Stimulated activated CD4-positive, alpha-beta T cell treated with anti-CD3 and anti-CD28 coated beads, Interleukin-12 subunit alpha, Interleukin-12 subunit beta, amount 100 ng/mL, for 48 hours (primary cell): ENCODE measurements around the gene DLEC1.
"Not testable (repeated sequence)": the region's sequence is repeated elsewhere in the genome, so short reads cannot be mapped to it uniquely, and the experiment has no call there.

ENCODE experiments used
- DNase-seq, 3 donors: peaks; one replicate each; pipeline ENCODE4 v3.0.0-alpha.2; 2020; ENCODE audit warnings: low read depth in 2 of 3, low spot score in 1 of 3

The DLEC1 gene

DNA sequence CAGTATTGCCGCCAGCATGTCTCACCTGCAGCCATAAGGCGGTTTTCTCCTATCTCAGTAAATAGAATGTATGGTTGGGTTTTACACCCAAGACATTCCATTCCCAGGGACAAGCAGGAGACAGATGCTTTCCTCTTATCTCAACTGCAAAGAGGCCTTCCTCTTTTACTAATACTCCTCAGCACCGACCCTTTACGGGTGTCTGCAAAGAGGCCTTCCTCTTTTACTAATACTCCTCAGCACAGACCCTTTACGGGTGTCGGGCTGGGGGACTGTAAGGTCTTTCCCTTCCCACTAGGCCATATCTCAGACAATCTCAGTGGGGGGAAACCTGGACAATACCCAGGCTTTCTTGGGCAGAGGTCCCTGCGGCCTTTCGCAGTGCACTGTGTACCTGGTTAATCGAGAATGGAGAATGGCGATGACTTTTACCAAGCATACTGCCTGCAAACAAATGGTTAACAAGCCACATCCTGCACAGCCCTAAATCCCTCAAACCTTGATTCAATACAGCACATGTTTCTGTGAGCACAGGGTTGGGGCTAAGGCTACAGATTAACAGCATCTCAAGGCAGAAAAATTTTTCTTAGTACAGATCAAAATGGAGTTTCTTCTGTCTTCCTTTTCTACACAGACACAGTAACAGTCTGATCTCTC is 96.7 kb downstream of the DLEC1 start:
- DNase-seq: not testable (repeated sequence)

DNA sequence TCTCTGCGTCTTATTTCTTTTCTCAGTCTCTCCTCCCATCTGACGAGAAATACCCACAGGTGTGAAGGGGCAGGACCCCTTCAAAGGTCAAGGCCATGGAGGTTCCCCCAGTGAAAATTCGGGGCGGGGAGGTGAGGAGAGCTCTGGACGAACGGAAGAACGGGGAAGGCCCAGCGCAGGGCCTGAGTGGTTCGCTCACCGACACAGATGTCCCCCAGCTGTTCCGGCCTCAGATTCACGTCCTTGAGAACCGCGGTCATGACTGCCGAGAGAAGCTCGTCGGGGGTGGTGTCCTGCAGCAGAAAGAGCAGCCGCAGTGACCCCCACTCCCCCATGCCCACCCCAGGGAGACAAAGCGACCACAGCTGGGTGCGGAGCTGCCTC is 97.4 kb downstream of the DLEC1 start:
- no peak for DNase-seq

DNA sequence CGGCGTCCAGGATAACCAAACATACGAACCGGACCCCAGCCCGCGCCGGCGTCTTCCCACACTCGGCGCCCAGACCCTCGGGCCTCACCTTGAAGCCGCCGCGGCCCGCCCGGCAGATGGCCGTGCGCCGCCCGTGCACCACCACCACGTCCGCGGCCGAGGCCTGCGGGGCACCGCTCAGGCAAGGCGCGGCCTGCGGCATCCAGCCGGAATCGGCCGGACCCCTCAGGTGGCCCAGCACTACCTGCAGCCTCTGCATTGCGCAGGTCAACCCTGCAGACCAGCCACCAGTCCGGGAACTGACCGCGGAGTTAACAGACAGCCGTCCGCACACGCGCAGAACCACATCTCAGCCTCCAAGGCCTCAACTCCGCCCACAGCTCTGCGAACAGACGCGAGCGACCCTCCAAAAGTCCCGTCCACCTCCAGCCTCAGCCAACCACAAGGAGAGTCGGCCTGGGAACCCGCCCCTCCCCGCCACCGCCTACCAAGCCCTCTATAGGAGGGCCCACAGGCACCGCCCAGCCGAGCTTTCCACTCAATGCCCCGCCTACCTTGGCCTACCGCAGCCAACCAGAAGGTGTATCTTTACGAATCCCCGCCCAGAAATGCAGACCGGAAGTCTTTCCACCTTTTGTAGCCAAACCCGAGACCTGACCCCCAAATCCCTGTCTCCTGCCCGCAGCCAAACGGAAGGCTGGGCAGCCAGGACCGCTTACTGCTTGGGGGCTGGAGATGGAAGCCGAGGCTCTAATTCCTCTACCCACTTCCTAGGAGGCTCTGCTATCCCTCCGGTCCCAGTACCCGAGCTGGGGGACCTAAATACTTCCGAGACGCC is 98.0 kb downstream of the DLEC1 start, which contains the start of gene ACAA1:
Gene ACAA1 (minus strand): TSS at position 351 of the 838 bp plus-strand sequence. CDS start 92 bp downstream, at position 259.
- DNase-seq: peak; percentile 97 to 99 (median 97)

DNA sequence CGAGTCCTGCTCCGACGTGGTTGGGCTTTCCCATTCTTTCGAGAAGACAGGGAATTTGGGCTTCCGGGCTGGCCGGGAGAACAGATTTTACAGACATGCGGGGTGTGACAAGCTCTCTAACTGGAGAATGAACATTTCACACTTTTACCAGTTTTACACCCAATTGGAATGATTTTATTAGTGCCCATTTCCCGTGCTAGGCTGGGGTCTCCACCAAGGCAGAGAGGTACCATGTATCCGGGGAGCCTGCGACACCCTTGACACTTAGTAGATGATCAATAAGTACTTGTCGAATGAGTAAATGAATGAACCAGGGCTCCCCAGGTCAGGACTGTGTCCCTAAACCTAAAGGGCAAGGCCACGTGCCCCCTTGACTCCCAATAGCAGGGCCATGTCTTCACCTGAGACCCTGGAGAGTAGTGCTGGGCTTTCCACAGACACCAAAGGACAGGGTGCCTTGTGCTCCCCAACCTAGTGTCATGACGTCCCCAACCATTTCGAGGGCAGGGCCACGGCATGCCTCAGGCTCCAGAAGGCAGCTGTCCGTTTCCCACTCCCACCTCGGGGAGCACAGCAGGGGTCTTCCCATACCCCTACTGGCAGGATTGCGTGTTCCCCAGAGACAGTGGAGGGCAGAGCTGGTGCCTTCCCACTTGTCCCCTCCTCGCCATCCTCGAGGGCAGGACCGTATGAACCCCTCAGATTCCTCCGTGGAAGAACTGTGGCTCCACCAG is 98.8 kb downstream of the DLEC1 start:
- peak in 1 of 3 donors; percentile 43 for DNase-seq

DNA sequence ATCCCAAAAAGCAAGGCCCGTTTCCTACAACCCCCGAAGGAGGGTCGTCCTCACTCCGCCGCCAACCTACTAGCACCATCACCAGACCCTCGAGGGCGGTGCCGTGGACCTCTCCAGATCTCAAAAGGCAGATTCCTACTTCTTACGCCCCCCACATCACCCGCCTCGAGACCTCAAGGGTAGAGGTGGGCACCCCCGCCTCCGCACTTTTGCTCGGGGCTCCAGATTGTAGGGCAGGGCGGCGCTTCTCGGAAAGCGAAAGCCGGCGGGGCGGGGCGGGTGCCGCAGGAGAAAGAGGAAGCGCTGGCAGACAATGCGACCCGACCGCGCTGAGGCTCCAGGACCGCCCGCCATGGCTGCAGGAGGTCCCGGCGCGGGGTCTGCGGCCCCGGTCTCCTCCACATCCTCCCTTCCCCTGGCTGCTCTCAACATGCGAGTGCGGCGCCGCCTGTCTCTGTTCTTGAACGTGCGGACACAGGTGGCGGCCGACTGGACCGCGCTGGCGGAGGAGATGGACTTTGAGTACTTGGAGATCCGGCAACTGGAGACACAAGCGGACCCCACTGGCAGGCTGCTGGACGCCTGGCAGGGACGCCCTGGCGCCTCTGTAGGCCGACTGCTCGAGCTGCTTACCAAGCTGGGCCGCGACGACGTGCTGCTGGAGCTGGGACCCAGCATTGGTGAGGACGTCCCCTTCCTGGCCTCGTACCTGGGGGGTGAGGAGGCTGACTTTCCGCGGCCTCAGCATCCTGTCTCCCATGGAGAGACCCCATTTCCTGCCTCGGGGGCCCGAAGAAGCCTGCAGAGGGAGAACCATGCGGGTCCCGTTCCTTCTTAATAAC is 99.6 kb downstream of the DLEC1 start, which contains the start of gene MYD88:
Gene MYD88 (plus strand): TSS at position 313 of the 842 bp plus-strand sequence. CDS start 40 bp downstream, at position 353.
- peak; percentile 59 to 79 (median 71) for DNase-seq

DNA sequence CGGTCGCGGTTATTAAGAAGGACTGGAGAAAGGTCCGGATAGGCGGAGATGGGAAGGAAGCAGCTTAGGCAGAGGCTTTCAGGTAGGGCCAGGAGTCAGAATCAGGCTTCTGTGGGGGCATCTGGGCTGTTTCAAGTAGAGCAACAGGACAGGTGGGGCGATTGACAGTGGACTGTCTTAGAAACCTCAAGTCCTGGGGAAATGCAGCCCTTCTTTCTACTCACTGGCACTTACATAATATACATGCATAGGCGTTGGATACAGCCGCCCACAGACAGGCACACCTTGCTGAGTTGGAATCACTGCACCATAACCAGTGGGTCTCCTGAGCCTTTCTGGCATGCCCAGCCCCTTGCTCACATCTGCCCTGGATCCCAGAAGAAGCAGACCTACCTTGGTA is 100.2 kb downstream of the DLEC1 start:
- no peak for DNase-seq

DNA sequence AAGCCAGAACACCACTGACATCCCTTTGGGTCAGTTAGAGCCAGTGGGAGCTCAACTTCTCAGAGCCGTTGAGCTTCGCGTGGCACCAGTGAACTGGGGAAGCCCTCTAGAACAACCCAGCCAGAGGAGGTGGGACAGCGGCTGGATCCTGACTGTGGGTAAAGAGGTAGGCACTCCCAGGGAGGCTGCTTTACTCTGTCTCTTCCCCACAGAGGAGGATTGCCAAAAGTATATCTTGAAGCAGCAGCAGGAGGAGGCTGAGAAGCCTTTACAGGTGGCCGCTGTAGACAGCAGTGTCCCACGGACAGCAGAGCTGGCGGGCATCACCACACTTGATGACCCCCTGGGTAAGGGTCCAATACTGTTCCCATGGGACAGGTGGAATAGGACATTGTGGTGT is 100.6 kb downstream of the DLEC1 start:
- no peak for DNase-seq

DNA sequence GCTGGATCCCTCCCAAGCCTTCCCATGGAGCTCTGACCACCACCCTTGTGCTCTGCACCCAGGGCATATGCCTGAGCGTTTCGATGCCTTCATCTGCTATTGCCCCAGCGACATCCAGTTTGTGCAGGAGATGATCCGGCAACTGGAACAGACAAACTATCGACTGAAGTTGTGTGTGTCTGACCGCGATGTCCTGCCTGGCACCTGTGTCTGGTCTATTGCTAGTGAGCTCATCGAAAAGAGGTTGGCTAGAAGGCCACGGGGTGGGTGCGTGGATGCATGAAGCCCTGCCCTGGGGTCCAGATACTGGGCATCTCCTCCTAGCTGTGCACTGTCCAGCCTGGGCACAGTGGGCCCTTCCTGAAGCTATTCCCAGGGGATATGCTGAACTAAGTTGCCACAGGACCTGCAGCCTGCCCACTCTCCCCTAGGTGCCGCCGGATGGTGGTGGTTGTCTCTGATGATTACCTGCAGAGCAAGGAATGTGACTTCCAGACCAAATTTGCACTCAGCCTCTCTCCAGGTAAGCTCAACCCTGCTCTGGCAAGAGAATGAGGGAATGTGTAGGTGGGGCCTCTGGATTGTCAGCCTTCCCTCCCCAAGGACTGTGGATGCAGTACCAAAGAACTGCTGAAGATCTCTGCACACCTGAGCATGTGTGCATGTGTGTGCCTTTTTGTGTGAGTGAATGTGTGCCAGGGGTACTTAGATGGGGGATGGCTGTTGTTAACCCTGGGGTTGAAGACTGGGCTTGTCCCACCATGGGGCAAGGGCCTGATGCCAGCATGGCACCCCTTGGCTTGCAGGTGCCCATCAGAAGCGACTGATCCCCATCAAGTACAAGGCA is 101.5 kb downstream of the DLEC1 start:
- DNase-seq: no peak

DNA sequence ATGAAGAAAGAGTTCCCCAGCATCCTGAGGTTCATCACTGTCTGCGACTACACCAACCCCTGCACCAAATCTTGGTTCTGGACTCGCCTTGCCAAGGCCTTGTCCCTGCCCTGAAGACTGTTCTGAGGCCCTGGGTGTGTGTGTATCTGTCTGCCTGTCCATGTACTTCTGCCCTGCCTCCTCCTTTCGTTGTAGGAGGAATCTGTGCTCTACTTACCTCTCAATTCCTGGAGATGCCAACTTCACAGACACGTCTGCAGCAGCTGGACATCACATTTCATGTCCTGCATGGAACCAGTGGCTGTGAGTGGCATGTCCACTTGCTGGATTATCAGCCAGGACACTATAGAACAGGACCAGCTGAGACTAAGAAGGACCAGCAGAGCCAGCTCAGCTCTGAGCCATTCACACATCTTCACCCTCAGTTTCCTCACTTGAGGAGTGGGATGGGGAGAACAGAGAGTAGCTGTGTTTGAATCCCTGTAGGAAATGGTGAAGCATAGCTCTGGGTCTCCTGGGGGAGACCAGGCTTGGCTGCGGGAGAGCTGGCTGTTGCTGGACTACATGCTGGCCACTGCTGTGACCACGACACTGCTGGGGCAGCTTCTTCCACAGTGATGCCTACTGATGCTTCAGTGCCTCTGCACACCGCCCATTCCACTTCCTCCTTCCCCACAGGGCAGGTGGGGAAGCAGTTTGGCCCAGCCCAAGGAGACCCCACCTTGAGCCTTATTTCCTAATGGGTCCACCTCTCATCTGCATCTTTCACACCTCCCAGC is 102.4 kb downstream of the DLEC1 start:
- no peak for DNase-seq

DNA sequence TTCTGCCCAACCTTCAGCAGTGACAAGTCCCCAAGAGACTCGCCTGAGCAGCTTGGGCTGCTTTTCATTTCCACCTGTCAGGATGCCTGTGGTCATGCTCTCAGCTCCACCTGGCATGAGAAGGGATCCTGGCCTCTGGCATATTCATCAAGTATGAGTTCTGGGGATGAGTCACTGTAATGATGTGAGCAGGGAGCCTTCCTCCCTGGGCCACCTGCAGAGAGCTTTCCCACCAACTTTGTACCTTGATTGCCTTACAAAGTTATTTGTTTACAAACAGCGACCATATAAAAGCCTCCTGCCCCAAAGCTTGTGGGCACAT is 102.9 kb downstream of the DLEC1 start:
- no peak for DNase-seq

DNA sequence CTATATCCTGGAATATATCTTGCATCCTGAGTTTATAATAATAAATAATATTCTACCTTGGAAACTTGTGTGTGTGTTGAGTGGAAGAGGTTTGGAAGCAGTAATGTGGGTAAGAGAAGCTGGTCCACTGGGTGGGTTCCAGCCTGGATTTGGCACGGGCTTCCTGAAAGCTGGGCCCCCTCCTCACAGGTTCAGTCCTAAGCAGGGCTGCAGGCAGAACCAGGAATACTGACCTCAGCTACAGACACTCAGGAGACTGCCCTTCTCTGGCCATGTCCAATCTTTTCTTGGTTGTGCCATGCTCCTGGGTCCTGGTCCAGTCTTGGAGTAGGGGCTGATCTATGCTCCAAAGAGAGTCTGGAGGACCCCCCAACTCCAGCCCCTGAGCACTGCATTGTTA is 104.0 kb downstream of the DLEC1 start:
- no peak for DNase-seq

DNA sequence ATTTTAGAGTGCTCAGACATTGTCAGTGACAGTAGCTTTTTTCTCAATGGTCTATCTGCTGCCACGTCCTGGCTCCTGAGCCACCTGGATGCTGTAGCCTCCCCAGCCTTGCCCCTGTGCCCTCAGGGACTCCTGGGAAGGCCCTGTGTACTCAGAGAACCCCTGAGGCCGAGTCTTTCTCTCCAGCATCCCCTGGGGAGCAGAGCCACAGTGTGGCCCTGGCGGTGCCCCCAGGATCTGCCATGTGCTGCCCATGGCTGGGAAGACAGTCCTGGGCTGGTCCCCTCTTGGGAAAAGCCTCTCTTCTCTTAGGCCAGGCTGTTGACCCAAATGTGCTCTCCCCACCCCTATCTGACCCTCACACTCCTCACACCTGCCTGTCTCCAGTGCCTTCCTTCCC is 104.5 kb downstream of the DLEC1 start:
- no peak for DNase-seq

DNA sequence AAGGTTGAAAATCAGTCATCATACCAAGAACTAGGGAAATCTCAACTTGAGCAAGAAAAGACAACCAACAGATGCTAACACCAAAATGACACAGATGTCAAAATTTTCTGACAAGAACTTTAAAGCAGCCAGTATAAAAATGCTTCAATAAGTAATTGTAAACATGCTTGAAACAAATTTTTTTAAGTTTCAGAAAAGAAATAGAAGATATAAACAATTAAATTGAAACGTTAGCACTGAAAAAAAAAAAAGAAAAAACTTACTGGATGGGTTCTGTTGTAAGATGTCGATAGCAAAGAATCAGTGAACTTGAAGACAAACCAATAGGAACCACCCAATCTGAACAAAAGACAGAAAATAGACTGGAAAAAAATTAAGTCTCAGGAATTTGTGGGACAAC is 107.5 kb downstream of the DLEC1 start:
- no peak for DNase-seq

DNA sequence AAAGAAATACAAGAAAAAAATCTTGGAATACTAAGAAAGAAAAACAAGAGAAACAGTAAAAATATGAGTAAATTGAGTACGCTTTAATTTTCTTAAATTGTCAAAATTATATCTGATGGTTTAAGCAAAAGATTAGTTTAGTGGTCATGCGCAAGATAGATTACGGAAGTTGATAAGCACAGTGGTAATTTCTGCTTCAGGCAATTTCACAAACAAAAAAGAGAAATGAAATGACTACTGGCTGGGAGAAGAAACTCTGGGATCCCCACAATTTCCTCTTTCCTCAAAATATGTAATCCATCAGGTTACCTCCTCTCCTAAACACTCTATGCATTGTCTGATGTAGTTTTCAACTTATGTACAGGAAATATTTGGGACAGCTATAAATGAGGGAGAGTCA is 108.4 kb downstream of the DLEC1 start:
- DNase-seq: no peak

DNA sequence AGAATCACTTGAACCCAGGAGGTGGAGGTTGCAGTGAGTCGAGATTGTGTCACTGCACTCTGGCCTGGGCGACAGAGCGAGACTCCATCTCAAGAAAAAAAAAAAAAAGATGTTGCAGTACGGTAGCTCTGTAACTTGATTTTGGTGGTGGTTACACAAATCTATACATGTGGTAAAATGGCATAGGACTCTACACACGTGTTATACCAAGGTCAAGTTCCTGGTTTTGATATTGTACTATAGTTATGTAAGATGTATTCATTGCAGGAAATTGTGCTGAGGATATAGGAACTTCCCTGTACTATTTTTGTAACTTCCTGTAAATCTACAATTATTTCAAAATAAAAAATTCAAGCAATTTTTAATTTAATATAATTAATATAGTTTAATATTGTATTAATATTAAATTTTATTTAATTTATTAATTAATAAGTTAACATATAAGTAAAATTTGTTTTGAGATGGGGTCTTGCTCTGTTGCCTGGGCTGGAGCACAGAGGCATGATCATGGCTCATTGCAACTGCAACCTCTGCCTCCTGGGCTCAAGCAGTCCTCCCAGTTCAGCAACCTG is 109.4 kb downstream of the DLEC1 start:
- no peak for DNase-seq

DNA sequence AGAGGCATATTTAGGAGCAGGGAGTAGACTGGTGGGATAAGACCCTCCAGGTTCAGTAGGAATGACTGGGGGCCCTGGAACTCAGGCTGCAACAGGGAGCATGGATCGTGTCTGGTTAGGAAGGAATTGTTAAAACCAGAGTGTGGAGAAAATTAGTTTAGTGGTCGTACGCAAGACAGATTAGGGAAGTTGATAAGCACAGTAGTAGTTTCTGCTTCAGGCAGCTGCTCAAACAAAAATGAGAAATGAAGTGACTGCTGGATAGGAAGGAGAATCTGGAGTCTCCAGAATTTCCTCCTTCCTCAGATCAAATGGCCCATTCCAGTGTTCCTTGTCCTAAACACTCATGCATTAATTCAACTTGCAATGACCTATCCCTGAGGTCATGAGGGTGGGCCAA is 110.7 kb downstream of the DLEC1 start:
- no peak for DNase-seq

DNA sequence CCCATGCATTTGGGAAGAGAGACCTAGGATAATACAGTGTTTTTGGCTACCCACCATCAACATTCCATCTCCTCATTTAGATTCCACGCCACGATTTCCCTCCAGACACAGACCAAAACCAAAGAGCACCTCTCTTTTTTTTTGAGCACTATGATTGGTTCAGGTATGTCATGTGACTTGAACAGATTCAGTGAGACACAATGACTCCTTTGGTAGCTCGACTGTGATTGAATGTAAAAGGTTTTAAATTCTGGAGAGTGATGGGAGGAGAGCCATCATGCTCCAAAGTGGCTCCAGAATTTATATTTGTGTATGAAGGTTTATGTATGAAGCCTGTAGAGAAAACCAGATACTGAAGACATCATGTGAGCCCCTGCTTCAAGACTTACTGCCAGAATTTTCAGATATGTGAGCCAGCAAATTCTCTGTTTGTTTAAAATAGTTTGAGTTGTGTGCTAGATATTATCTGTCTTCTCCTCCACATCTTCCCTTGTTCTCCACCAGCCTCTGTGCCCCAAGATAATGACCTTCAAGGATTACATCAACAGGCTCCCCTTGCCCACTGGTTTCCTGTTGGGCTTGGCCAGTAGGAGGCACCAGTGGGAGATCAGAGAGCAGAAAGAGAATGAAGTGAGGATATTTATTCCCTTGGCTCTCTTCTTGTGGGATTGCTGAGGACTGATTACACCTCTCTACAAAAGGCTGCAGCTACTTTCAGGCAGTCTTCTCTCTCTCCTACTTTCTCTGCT is 111.9 kb downstream of the DLEC1 start:
- DNase-seq: no peak

DNA sequence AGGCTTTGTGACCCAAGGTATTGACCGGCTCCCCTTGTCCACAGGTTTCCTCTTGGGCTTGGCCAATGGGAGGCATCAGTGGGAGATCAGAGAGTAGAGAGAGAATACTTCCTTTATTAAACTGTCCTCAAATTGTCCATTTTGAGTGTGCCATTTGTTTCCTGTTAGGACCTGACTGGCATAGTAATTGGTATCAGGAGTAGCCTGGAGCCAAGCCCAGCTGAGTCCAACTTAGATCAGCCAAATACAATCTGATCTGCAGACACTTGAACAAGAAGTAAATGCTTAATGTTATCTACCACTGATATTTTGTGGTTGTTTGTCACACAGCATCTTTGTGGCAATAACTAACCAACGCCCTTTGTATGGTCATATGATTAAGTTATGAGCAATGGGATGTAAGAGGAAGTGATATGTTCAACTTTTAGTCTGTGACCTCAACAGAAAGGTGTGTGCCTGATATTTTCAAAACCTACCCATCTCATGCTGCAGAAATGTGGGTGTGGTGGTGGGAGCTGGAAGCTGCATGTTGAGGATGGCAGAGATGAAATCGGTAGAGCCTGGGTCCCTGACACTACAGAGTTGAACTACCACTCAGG is 112.8 kb downstream of the DLEC1 start:
- no peak for DNase-seq
